ENCODE measurements around the gene ADCK1.
"Not testable (repeated sequence)": the region's sequence is repeated elsewhere in the genome, so short reads cannot be mapped to it uniquely, and the experiment has no call there.

ADCK1 gene

GRCh38 chr14:77763316-77763715 lies 36.6 kb upstream of the ADCK1 start:
- Histone ChIP-seq H3K9ac (ENCODE audit: insufficient read length, low read depth) (no peak overlapping the region), H3K9me3 (ENCODE audit: insufficient read depth, low read length) (no peaks in the 10 kb centered on the region)
- no peak for TF ChIP-seq ZNF274 (IDR thresholded peaks at IDR 0.05; ENCODE audit: low read depth, low read length)
- TF ChIP-seq SUZ12 (IDR thresholded peaks at IDR 0.05; ENCODE audit: extremely low read depth, insufficient read depth, insufficient read length): no peak
- no peak for TF ChIP-seq YY1 (IDR thresholded peaks at IDR 0.05; ENCODE audit: insufficient read depth, insufficient read length)

DNA sequence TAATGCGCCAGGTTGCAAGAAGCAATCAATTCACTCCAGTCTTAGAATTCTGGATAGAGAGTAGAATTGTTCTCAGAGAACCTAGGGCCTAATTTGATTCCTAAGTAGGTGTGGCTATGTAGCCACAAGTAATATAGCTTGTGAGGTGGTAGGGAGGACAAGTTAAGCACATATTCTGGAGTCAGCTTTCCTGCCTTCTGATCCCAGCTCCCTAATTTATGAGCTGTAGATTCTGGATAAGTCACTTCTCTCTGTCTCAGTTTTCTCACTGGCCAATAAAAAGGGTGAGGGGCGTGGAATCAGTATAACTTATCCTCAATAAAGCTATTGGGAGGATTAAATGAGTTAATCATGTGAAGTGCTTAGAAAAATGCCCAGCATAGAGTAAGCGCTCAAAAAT lies 35.9 kb upstream of the ADCK1 start:
- no peak overlapping the region for H3K4me3 ChIP-seq (ENCODE audit: insufficient read length, low read depth)
- no peak for TF ChIP-seq ZNF274 (IDR thresholded peaks at IDR 0.05; ENCODE audit: low read depth, low read length)
- no peak for TF ChIP-seq SUZ12 (IDR thresholded peaks at IDR 0.05; ENCODE audit: extremely low read depth, insufficient read depth, insufficient read length)
- TF ChIP-seq YY1 (IDR thresholded peaks at IDR 0.05; ENCODE audit: insufficient read depth, insufficient read length): no peak
- no peaks in the 10 kb centered on the region for H3K27me3 ChIP-seq (ENCODE audit: insufficient read depth, insufficient read length)
- peaks cover 6% of the 10 kb centered on the region for H3K36me3 ChIP-seq (ENCODE audit: insufficient read depth, insufficient read length, low read length)
- H3K9me3 ChIP-seq (ENCODE audit: insufficient read depth, low read length): no peaks in the 10 kb centered on the region
- H3K9ac ChIP-seq (ENCODE audit: insufficient read length, low read depth): no peak overlapping the region
- DNase-seq (ENCODE audit: low read depth, low spot score): no peak
- H3K4me1 ChIP-seq (ENCODE audit: insufficient read depth, insufficient read length): peaks cover 1% of the 10 kb centered on the region

More at GRCh38 chr14:77763316-77763715, 36.6 kb upstream of the ADCK1 start:
- no peak for DNase-seq (ENCODE audit: low read depth, low spot score)
- peaks cover 12% of the 10 kb centered on the region for H3K36me3 ChIP-seq (ENCODE audit: insufficient read depth, insufficient read length, low read length)
- H3K4me3 ChIP-seq (ENCODE audit: insufficient read length, low read depth): no peak overlapping the region
- peaks cover 3% of the 10 kb centered on the region for H3K4me1 ChIP-seq (ENCODE audit: insufficient read depth, insufficient read length)
- no peaks in the 10 kb centered on the region for H3K27me3 ChIP-seq (ENCODE audit: insufficient read depth, insufficient read length)

- H3K9me3 ChIP-seq (ENCODE audit: insufficient read depth, low read length); H3K27me3 ChIP-seq (ENCODE audit: insufficient read depth, insufficient read length); H3K9ac ChIP-seq (ENCODE audit: insufficient read length, low read depth); H3K36me3 ChIP-seq (ENCODE audit: insufficient read depth, insufficient read length, low read length); DNase-seq (ENCODE audit: low read depth, low spot score); H3K4me3 ChIP-seq (ENCODE audit: insufficient read length, low read depth); H3K4me1 ChIP-seq (ENCODE audit: insufficient read depth, insufficient read length): not testable (repeated sequence)
Measured at GRCh38 chr14:77768442-77769069, 31.4 kb upstream of the ADCK1 start.

DNA sequence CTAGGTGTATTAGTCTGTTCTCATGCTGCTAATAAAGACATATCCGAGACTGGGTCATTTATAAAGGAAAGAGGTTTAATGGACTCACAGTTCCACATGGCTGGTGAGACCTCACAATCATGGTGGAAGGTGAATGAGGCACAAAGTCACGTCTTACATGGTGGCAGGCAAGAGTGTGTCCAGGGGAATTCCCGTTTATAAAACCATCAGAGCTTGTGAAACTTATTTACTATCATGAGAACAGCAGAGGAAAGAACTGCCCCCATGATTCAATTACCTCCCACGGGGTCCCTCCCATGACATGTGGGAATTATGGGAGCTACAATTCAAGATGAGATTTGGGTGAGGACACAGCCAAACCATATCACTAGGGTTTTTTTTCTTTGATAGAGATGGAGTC lies 25.9 kb upstream of the ADCK1 start:
- H3K9ac ChIP-seq (ENCODE audit: insufficient read length, low read depth); H3K4me1 ChIP-seq (ENCODE audit: insufficient read depth, insufficient read length); H3K36me3 ChIP-seq (ENCODE audit: insufficient read depth, insufficient read length, low read length); H3K4me3 ChIP-seq (ENCODE audit: insufficient read length, low read depth); DNase-seq (ENCODE audit: low read depth, low spot score); H3K27me3 ChIP-seq (ENCODE audit: insufficient read depth, insufficient read length); H3K9me3 ChIP-seq (ENCODE audit: insufficient read depth, low read length): not testable (repeated sequence)

- H3K9me3 ChIP-seq (ENCODE audit: insufficient read depth, low read length): no peaks in the 10 kb centered on the region
- no peaks in the 10 kb centered on the region for H3K36me3 ChIP-seq (ENCODE audit: insufficient read depth, insufficient read length, low read length)
- H3K9ac ChIP-seq (ENCODE audit: insufficient read length, low read depth): no peak overlapping the region
- no peak for DNase-seq (ENCODE audit: low read depth, low spot score)
- H3K27me3 ChIP-seq (ENCODE audit: insufficient read depth, insufficient read length): no peaks in the 10 kb centered on the region
- no peak overlapping the region for H3K4me3 ChIP-seq (ENCODE audit: insufficient read length, low read depth)
- H3K4me1 ChIP-seq (ENCODE audit: insufficient read depth, insufficient read length): no peaks in the 10 kb centered on the region
- TF ChIP-seq YY1 (IDR thresholded peaks at IDR 0.05; ENCODE audit: insufficient read depth, insufficient read length) (no peak), ZNF274 (IDR thresholded peaks at IDR 0.05; ENCODE audit: low read depth, low read length) (no peak), SUZ12 (IDR thresholded peaks at IDR 0.05; ENCODE audit: extremely low read depth, insufficient read depth, insufficient read length) (no peak)
Measured at GRCh38 chr14:77782202-77782601, 17.7 kb upstream of the ADCK1 start.

DNA sequence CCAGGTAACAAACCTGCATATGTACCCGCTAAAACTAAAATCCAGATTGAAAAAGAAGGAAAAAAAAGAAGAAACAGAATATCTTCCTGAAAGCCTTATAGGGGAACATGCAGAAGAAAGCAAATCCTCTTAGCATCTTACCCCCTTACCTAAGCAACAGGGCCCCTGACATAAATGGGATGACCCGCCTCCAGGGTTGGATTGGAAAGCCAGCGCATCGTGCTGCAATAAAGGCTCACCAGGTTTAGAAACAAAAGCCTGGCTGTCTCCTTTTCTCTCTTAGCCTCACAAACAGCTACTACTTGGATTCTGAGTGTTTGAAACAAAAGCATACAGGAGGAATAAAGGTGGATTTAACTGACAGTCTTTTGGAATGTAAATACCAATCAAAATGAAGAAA lies 13.8 kb upstream of the ADCK1 start:
- no peaks in the 10 kb centered on the region for H3K27me3 ChIP-seq (ENCODE audit: insufficient read depth, insufficient read length)
- H3K36me3 ChIP-seq (ENCODE audit: insufficient read depth, insufficient read length, low read length): no peaks in the 10 kb centered on the region
- H3K9ac ChIP-seq (ENCODE audit: insufficient read length, low read depth): no peak overlapping the region
- H3K9me3 ChIP-seq (ENCODE audit: insufficient read depth, low read length): no peaks in the 10 kb centered on the region
- no peak for DNase-seq (ENCODE audit: low read depth, low spot score)
- no peaks in the 10 kb centered on the region for H3K4me1 ChIP-seq (ENCODE audit: insufficient read depth, insufficient read length)
- TF ChIP-seq YY1 (IDR thresholded peaks at IDR 0.05; ENCODE audit: insufficient read depth, insufficient read length) (no peak), ZNF274 (IDR thresholded peaks at IDR 0.05; ENCODE audit: low read depth, low read length) (no peak), SUZ12 (IDR thresholded peaks at IDR 0.05; ENCODE audit: extremely low read depth, insufficient read depth, insufficient read length) (no peak)
- no peak overlapping the region for H3K4me3 ChIP-seq (ENCODE audit: insufficient read length, low read depth)

- Histone ChIP-seq H3K27me3 (ENCODE audit: insufficient read depth, insufficient read length) (no peaks in the 10 kb centered on the region), H3K36me3 (ENCODE audit: insufficient read depth, insufficient read length, low read length) (no peaks in the 10 kb centered on the region), H3K9ac (ENCODE audit: insufficient read length, low read depth) (no peak overlapping the region), H3K4me3 (ENCODE audit: insufficient read length, low read depth) (no peak overlapping the region), H3K4me1 (ENCODE audit: insufficient read depth, insufficient read length) (no peaks in the 10 kb centered on the region), H3K9me3 (ENCODE audit: insufficient read depth, low read length) (no peaks in the 10 kb centered on the region)
- no peak for TF ChIP-seq SUZ12 (IDR thresholded peaks at IDR 0.05; ENCODE audit: extremely low read depth, insufficient read depth, insufficient read length)
- no peak for TF ChIP-seq ZNF274 (IDR thresholded peaks at IDR 0.05; ENCODE audit: low read depth, low read length)
- no peak for TF ChIP-seq YY1 (IDR thresholded peaks at IDR 0.05; ENCODE audit: insufficient read depth, insufficient read length)
- no peak for DNase-seq (ENCODE audit: low read depth, low spot score)
Measured at GRCh38 chr14:77790566-77791224, 9.2 kb upstream of the ADCK1 start.

All from NT2/D1 (cell line).